Measurements from ENCODE around the gene GAS5. TPM values are rescaled to one million over a fixed set of nuclear protein-coding genes. Genes with fewer than 3 reads are reported as not detected.
"Not testable (repeated sequence)": the region's sequence is repeated elsewhere in the genome, so short reads cannot be mapped to it uniquely, and the experiment has no call there.

GAS5 gene
- total RNA-seq, 1 experiment from 2014 or later = 490 TPM

DNA sequence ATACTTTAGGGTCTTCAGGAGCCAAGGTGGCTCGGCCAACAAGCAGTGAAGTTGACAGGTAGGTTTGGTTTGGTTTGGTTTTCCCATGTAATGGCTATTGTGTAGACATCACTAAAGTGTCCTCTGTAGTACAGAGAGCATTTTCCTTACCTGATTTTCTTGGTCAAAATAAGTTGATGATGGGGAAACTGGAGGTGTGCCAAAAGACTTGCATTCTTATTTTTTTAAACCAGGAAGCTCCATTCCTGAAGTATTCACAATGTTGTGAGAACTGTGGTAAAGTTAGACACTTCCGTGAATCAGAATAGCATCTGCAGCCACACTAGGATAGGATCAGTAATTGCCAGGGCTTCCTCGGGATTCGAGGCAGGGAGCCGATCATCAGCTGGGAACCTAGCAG is 3.3 kb upstream of the GAS5 start:
- in situ Hi-C loops (cut with HindIII; ENCODE audit: low sequenced_read_pairs) = loop anchor here (10.0 kb wide), 1 partner anchor 54 kb away; no protein-coding TSS in a partner anchor
- DNase-seq (ENCODE audit: low spot score) = no peak

DNA sequence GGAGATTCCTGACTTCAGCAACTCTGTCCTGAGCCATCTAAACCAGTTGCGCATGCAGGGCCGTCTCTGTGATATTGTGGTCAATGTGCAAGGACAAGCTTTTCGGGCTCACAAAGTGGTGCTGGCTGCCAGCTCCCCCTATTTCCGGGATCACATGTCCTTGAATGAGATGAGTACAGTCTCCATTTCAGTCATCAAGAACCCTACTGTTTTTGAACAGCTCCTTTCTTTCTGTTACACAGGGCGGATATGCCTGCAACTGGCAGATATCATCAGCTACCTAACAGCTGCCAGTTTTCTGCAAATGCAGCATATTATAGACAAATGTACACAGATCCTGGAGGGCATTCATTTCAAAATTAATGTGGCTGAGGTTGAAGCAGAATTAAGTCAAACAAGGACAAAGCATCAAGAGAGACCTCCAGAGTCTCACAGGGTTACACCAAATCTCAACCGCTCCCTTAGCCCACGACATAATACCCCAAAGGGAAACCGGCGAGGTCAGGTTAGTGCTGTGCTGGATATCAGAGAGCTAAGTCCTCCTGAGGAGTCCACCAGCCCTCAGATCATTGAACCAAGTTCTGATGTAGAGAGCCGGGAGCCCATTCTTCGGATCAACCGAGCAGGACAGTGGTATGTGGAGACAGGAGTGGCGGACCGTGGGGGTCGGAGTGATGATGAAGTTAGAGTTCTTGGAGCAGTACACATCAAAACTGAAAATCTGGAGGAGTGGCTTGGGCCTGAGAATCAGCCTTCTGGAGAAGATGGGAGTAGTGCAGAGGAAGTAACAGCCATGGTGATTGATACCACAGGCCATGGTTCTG is 2.7 kb upstream of the GAS5 start:
- in situ Hi-C loops (cut with HindIII; ENCODE audit: low sequenced_read_pairs) = loop anchor here (10.0 kb wide), 1 partner anchor 54 kb away; no protein-coding TSS in a partner anchor
- DNase-seq (ENCODE audit: low spot score) = no peak

GRCh38 chr1:173869021-173869359 is 1.2 kb upstream of the GAS5 start:
- no peak for DNase-seq (ENCODE audit: low spot score)
- in situ Hi-C loops (cut with HindIII; ENCODE audit: low sequenced_read_pairs) = no loop called here

DNA sequence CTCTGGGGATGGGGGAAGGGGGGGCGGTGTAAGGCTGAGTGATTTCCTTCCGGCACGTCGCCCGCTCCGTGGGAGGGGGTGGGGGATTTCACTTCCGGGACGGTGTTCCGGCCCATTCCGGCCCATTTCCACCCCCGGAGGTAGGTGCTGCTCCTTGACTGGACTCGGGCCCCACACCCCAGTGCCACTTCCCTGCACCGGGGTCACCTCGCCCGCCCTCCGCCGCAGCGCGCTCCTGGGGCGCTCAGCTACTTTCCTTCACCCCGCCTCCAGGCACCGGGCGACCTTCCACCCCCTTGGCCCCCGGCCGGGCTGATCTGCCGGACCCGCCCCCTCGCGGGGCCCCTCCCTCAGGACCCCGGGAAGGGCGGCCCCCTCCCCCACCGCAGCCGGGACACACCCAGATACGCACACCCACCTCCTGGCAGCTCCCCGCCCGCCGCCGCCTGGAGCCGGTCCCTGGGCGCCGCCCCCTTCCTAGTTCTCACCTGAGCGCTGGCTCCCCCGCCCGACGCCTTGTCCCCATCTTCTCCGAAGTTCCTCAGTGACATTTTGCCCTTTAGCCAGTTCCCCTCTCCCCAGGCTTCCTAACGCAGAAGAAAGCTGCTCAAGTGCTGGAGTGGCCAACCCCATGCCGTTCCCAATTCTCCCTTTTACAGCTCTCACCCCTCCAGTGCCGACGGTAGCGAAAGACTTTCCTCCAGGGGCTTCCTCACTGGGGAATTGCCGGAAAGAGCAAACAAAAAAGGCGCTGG is 654 bp upstream of the GAS5 start, which contains the start of gene ZBTB37:
TSS of gene ZBTB37 (plus strand) at position 115 of the 755 bp plus-strand sequence. CDS start 1,846 bp downstream, outside the sequence.
- DNase-seq (ENCODE audit: low spot score) = peak; percentile 71
- in situ Hi-C loops (cut with HindIII; ENCODE audit: low sequenced_read_pairs) = no loop called here

DNA sequence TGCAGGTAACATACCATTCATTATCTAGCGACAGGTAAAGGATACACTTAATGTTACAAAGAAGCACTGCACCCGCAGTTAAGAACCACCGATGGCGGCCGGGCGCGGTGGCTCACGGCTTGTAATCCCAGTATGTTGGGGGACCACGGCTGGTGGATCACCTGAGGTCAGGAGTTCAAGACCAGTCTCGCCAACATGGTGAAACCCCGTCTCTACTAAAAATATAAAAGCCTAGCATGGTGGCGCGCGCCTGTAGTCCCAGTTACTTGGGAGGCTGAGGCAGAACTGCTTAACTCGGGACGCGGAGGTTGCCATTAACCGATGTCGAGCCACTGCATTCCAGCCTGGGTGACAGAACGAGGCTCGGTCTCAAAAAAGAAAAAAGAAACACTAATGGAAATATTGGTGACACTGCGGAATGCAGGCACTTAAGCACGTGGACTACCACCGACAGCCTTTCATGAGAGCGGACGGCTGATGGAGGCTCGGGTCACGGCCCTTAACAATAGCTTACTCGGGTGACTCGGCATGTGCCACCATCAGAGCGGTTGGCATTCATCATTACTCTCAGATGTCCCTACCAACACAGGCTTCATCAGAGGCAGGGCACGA is 542 bp downstream of the GAS5 start:
- no peak for DNase-seq (ENCODE audit: low spot score)
- in situ Hi-C loops (cut with HindIII; ENCODE audit: low sequenced_read_pairs) = no loop called here

DNA sequence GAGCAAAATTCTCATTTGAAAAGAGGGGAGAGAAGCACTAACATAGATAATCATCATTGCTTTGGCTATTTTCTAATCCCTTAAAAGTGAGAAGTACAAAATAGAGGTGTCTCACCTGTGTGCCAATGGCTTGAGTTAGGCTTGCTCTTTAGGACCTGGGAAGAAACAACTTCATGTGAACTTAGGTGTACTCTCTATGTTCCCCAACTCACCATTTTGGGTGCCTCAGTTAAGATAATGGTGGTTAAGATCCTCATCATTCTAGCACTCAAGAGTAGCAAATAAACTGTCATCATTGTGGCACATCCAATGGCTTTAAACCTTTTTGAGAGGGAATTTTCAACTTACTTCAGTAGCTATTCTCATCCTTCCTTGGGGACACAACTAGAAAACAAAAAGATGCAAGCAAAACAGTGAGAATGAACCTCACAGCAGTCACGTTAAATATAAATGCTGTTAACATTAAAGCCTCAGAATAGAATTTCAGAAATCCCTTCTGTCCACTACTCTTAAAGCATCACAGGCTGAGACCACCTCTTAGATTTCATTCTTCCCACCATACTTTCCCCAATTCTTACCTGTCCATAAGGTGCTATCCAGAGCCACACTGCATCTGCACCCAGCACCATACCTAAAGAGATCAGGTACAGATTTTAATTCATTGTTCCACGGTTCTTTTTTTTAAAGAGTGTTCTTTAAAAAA is 1.2 kb downstream of the GAS5 start:
- in situ Hi-C loops (cut with HindIII; ENCODE audit: low sequenced_read_pairs) = no loop called here

DNA sequence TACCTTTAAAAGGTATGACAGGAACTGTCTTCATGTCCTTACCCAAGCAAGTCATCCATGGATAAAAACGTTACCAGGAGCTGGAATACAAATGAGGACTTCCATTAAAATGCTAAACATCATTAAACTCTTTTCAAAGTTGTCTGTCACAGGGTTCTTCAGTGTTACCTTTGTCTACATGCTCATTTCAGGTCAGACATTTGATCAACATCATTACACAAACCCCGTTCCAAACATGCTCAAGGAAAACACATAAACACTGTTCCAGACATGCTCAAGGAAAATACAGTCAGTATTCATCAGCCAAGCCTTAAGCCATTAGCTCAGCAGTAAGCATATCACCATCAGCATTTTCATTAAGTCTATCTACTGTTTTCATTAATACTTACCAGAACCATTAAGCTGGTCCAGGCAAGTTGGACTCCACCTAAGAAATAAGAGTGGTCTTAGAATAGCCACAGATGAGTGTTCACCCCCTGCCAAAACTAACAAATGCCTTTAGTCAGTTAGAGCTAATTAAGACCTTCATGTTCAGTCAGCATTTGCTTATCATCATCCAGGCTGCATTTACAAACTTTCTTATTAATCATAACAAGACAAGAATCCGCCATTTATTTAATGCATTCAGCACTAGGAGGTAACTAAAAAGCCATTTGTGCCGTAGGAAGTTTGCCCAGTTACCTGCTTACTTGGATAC is 2.2 kb downstream of the GAS5 start:
- DNase-seq (ENCODE audit: low spot score) = no peak
- in situ Hi-C loops (cut with HindIII; ENCODE audit: low sequenced_read_pairs) = no loop called here

More for the DNA sequence above, 1.2 kb downstream of the GAS5 start:
- no peak for DNase-seq (ENCODE audit: low spot score)

DNA sequence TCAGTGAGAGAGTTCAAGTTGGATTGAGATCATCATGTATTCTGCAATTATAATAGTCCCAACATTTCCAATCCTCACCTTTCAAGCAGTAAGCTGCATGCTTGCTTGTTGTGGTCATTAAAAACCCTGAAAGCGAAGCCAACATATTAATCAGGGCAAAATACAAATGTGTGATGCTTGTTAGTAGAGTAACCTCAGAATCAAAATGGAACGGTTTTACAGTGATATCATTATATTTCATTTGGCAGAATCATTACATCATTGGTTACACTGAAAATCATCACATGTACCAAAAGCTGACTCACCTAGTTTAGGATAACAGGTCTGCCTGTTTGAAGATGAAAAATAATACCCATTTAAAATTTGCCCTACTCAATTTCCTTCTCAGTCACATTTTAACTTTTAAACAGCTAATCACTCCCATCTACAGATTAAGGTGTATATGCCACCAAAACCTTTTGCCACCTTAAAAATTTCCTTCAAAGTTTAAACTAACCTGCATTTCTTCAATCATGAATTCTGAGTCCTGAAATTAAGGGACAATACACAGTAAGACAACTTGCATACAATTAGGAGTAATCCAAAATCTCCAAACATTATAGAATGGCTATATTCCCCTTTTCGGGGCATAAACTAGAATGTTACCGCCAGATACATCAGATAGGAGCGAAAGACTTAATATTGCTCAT is 3.5 kb downstream of the GAS5 start:
- DNase-seq (ENCODE audit: low spot score) = no peak
- in situ Hi-C loops (cut with HindIII; ENCODE audit: low sequenced_read_pairs) = no loop called here

- DNase-seq (ENCODE audit: low spot score) = no peak
- in situ Hi-C loops (cut with HindIII; ENCODE audit: low sequenced_read_pairs) = no loop called here
Observed at GRCh38 chr1:173863224-173864161, 4.3 kb downstream of the GAS5 start.

DNA sequence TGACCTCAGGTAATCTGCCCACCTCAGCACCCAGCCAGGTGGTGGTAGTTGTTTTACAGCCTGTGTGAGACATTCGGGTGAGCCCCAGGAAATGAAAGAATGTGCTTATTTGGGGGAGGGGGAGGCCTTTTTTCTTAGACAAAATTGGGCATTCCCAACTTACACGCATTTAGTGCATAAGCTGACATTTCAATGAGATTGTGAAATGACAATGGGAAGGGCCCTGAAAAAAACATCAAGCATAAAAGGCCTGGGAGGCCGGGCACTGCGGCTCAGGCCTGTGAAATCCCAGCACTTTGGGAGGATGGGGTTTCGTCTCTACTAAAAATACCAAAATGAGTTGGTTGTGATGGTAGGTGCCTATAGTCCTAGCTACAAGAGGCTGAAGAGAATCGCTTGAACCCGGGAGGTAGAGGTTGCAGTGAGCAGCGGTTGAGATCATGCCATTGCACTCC is 5.0 kb downstream of the GAS5 start:
- no peak for DNase-seq (ENCODE audit: low spot score)
- in situ Hi-C loops (cut with HindIII; ENCODE audit: low sequenced_read_pairs) = no loop called here

- in situ Hi-C loops (cut with HindIII; ENCODE audit: low sequenced_read_pairs); DNase-seq (ENCODE audit: low spot score): not testable (repeated sequence)
Observed at GRCh38 chr1:173862146-173862768, 5.5 kb downstream of the GAS5 start.

DNA sequence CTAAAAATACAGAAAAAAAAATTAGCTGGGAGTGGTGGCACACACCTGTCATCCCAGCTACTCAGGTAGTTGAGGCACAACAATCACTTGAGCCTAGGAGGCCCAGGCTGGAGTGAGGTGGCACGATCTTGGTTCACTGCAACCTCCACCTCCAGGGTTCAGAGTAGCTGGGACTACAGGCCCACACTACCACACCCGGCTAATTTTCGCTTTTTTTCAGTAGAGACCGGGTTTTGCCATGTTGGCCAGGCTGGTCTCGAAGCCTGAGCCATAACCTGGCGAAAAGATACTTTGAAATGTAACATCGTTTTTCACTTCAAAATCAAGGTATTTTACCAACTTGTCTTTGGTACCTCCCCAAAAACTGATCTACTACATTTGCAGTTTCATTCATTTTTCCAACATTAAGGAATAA is 6.1 kb downstream of the GAS5 start:
- no peak for DNase-seq (ENCODE audit: low spot score)
- in situ Hi-C loops (cut with HindIII; ENCODE audit: low sequenced_read_pairs) = no loop called here

DNA sequence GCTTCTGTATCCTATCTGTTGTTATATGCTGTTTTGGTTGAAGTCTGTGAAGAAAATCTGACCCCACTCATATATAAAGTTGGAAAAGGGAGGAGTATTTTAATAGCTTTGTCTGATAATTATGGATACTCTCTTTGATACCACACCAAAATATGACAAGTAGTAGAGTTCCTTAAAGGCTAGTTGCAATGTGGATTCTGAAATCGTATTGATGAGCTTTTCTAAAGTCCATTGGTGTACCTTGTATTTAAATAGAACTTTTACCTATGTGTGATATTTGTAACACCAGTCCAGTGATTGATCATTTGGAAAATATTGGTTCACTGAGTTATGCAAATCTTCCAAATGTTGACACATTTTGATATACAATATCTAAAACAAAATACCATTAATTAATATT is 7.7 kb downstream of the GAS5 start:
- no peak for DNase-seq (ENCODE audit: low spot score)
- in situ Hi-C loops (cut with HindIII; ENCODE audit: low sequenced_read_pairs) = no loop called here

GRCh38 chr1:173859547-173859946 is 8.2 kb downstream of the GAS5 start:
- in situ Hi-C loops (cut with HindIII; ENCODE audit: low sequenced_read_pairs); DNase-seq (ENCODE audit: low spot score): not testable (repeated sequence)

- DNase-seq (ENCODE audit: low spot score) = no peak
- in situ Hi-C loops (cut with HindIII; ENCODE audit: low sequenced_read_pairs) = no loop called here
Observed at GRCh38 chr1:173857363-173857917, 10.3 kb downstream of the GAS5 start.

GRCh38 chr1:173856903-173857302 is 10.9 kb downstream of the GAS5 start:
- in situ Hi-C loops (cut with HindIII; ENCODE audit: low sequenced_read_pairs) = no loop called here
- DNase-seq (ENCODE audit: low spot score) = no peak
